Neutrophil (primary cell): ENCODE results near the gene COMT.
A peak's percentile ranks its signal among the peaks of the same experiment; 100 is the strongest.

Experiments
- H3K27ac ChIP-seq: fragments of 200-600 bp; sonication (generic); 2 replicates; pipeline ENCODE4 v1.5.1; 2016; ENCODE audit warnings: mild to moderate bottlenecking, moderate library complexity
- H3K27me3 ChIP-seq: fragments of 200-600 bp; sonication (generic); 2 replicates; pipeline ENCODE4 v1.6.0; 2016; ENCODE audit warnings: mild to moderate bottlenecking
- H3K36me3 ChIP-seq: fragments of 200-600 bp; sonication (generic); 2 replicates; pipeline ENCODE4 v1.5.1; 2017
- H3K4me1 ChIP-seq, 2 experiments: fragments of 200-600 bp in 1 of 2; sonication (generic) in 1 of 2; 1 replicate in 1 of 2; 2 replicates in 1 of 2; pipeline versions ENCODE4 v1.5.1 to v1.6.1; 2013 to 2016; ENCODE audit warnings: low read depth in 1 of 2, low read length in 1 of 2, mild to moderate bottlenecking in 1 of 2, moderate library complexity in 1 of 2; ENCODE audit not compliant: control insufficient read depth in 1 of 2, insufficient read depth in 1 of 2
- H3K4me3 ChIP-seq, 2 experiments: fragments of 200-600 bp in 1 of 2; sonication (generic) in 1 of 2; 1 replicate in 1 of 2; 2 replicates in 1 of 2; pipeline ENCODE4 v1.5.1; 2013 to 2016; ENCODE audit warnings: low read depth in 1 of 2, low read length in 1 of 2, mild to moderate bottlenecking in 1 of 2, moderate library complexity in 1 of 2
- H3K9me3 ChIP-seq: fragments of 200-600 bp; sonication (generic); 2 replicates; pipeline ENCODE4 v1.5.1; 2016
- CTCF ChIP-seq: fragments of 200-600 bp; sonication (generic); IDR thresholded peaks from 2 replicates; pipeline ENCODE4 v1.5.1; 2016; ENCODE audit warnings: antibody characterized with exemption

COMT gene

GRCh38 chr22:19943082-19944026, 1.8 kb downstream of the COMT start:
- Histone ChIP-seq H3K4me3 (no peak overlapping the region), H3K9me3 (no peaks in the 10 kb centered on the region), H3K4me1 (peaks cover 34 to 47% of the 10 kb centered on the region in 2 experiments), H3K27ac (peak overlapping the region; percentile 63), H3K36me3 (no peaks in the 10 kb centered on the region), H3K27me3 (no peaks in the 10 kb centered on the region)
- TF ChIP-seq CTCF: no peak

GRCh38 chr22:19948057-19948760, 6.6 kb downstream of the COMT start:
- Histone ChIP-seq H3K4me1 (peaks cover 18% of the 10 kb centered on the region in 2 experiments), H3K27me3 (no peaks in the 10 kb centered on the region), H3K4me3 (no peak overlapping the region), H3K27ac (no peak overlapping the region), H3K9me3 (no peaks in the 10 kb centered on the region), H3K36me3 (no peaks in the 10 kb centered on the region)
- TF ChIP-seq CTCF: no peak

- TF ChIP-seq CTCF: no peak
- Histone ChIP-seq H3K4me1 (peaks cover 9 to 12% of the 10 kb centered on the region in 2 experiments), H3K27me3 (no peaks in the 10 kb centered on the region), H3K9me3 (no peaks in the 10 kb centered on the region), H3K4me3 (no peak overlapping the region), H3K36me3 (no peaks in the 10 kb centered on the region), H3K27ac (no peak overlapping the region)
Measured at GRCh38 chr22:19951346-19951745, 9.8 kb downstream of the COMT start.

DNA sequence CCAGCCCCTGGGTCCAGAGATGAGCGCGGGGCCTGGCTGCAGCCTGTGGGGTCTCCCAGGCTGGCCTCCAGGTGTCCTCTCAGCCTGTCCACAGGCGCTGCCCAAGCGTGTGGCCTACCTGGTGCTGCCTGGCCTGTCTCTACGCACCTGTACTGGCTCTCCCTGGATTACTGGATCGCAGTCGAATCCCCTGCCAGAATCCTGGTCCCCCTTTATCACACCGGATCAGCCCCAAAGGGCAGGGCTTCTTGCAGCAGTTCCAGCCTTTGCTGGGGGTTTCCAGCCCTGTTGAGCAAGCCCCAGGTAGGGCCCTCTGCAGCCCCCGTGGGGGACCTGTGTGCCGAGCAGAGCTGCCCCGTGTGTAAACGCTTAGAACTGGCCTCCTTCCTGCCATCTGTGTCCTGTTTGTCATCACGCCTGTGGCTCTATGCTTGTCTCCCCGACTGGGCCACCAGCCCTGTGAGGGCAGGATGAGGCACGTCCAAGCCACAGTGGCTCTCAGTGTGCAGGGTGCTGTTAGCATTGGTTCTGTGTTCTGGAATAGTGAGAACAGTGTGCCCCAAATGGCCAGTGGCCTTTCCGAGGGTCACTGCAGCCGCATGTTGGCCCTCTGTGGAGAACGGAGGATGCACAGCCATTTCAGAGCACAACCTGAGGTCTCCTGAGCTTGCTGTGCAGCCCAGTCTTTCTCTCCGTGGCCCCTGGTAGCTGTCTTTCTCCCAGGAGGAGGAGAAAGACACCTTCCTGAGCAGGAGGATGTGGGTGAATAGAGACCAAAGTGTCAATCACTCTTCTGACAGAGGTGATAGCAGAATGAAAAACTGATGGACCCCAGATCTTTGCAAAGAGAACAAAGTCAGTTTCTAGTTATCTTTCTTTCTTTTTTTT, 13.9 kb downstream of the COMT start:
- H3K4me1 ChIP-seq: peaks cover 3 to 5% of the 10 kb centered on the region in 2 experiments

More for the DNA sequence above, 13.9 kb downstream of the COMT start:
- H3K9me3 ChIP-seq: no peaks in the 10 kb centered on the region
- no peak overlapping the region for H3K27ac ChIP-seq
- no peak for TF ChIP-seq CTCF
- no peak overlapping the region for H3K4me3 ChIP-seq
- no peaks in the 10 kb centered on the region for H3K27me3 ChIP-seq
- H3K36me3 ChIP-seq: no peaks in the 10 kb centered on the region
